ENCODE results near the gene ALDH18A1. TPM values are rescaled to one million over a fixed set of nuclear protein-coding genes. Genes with fewer than 3 reads are reported as not detected.

Gene ALDH18A1
- total RNA-seq, 4 donors from 2014 or later = 4.7 to 112 (median 21.7) TPM

- H3K4me3 ChIP-seq = no peak overlapping the region
- no peaks in the 10 kb centered on the region for H3K9me3 ChIP-seq
- TF ChIP-seq CTCF (IDR thresholded peaks at IDR 0.05) (no peak), POLR2A (IDR thresholded peaks at IDR 0.05) (no peak)
- no peaks in the 10 kb centered on the region for H3K27me3 ChIP-seq
- no peak for DNase-seq
- intact Hi-C loops (cut with DNase I; ENCODE audit: low total_unique reads) = no loop called here
- no peaks in the 10 kb centered on the region for H3K4me1 ChIP-seq
- H3K36me3 ChIP-seq = no peaks in the 10 kb centered on the region
- H3K27ac ChIP-seq = peak overlapping the region in 1 of 2 donors; percentile 46
Measured at GRCh38 chr10:95567903-95568630, 88.4 kb downstream of the ALDH18A1 start.

- Histone ChIP-seq H3K27ac (peak overlapping the region; percentile 56 to 72), H3K4me3 (no peak overlapping the region), H3K27me3 (no peaks in the 10 kb centered on the region), H3K4me1 (no peaks in the 10 kb centered on the region), H3K9me3 (no peaks in the 10 kb centered on the region), H3K36me3 (no peaks in the 10 kb centered on the region)
- TF ChIP-seq POLR2A (IDR thresholded peaks at IDR 0.05) = no peak
- TF ChIP-seq CTCF (IDR thresholded peaks at IDR 0.05) = no peak
- intact Hi-C loops (cut with DNase I; ENCODE audit: low total_unique reads) = no loop called here
- no peak for DNase-seq
Measured at GRCh38 chr10:95566136-95566535, 90.4 kb downstream of the ALDH18A1 start.

GRCh38 chr10:95565336-95565735 is 91.2 kb downstream of the ALDH18A1 start:
- Histone ChIP-seq H3K27ac (peak overlapping the region; percentile 56 to 72), H3K4me1 (no peaks in the 10 kb centered on the region)
- intact Hi-C loops (cut with DNase I; ENCODE audit: low total_unique reads) = no loop called here

GRCh38 chr10:95564291-95564690 is 92.2 kb downstream of the ALDH18A1 start:
- no peaks in the 10 kb centered on the region for H3K4me1 ChIP-seq
- H3K27me3 ChIP-seq = no peaks in the 10 kb centered on the region
- intact Hi-C loops (cut with DNase I; ENCODE audit: low total_unique reads) = no loop called here
- peak overlapping the region; percentile 56 to 72 for H3K27ac ChIP-seq
- no peak overlapping the region for H3K4me3 ChIP-seq
- TF ChIP-seq POLR2A (IDR thresholded peaks at IDR 0.05) = no peak
- TF ChIP-seq CTCF (IDR thresholded peaks at IDR 0.05) = no peak
- no peak for DNase-seq
- H3K36me3 ChIP-seq = no peaks in the 10 kb centered on the region
- no peaks in the 10 kb centered on the region for H3K9me3 ChIP-seq

More at GRCh38 chr10:95565336-95565735, 91.2 kb downstream of the ALDH18A1 start:
- no peak for DNase-seq
- TF ChIP-seq CTCF (IDR thresholded peaks at IDR 0.05) = no peak
- TF ChIP-seq POLR2A (IDR thresholded peaks at IDR 0.05) = no peak
- H3K36me3 ChIP-seq = no peaks in the 10 kb centered on the region
- H3K27me3 ChIP-seq = no peaks in the 10 kb centered on the region
- H3K4me3 ChIP-seq = no peak overlapping the region
- H3K9me3 ChIP-seq = no peaks in the 10 kb centered on the region

- intact Hi-C loops (cut with DNase I; ENCODE audit: low total_unique reads) = no loop called here
Measured at GRCh38 chr10:95562341-95562965, 94.1 kb downstream of the ALDH18A1 start.

More at GRCh38 chr10:95562341-95562965, 94.1 kb downstream of the ALDH18A1 start:
- H3K27me3 ChIP-seq = no peaks in the 10 kb centered on the region
- no peak overlapping the region for H3K4me3 ChIP-seq
- H3K4me1 ChIP-seq = no peaks in the 10 kb centered on the region
- no peak for TF ChIP-seq CTCF (IDR thresholded peaks at IDR 0.05)
- TF ChIP-seq POLR2A (IDR thresholded peaks at IDR 0.05) = no peak
- H3K36me3 ChIP-seq = no peaks in the 10 kb centered on the region
- DNase-seq = no peak
- peak overlapping the region; percentile 82 to 99 for H3K27ac ChIP-seq
- no peaks in the 10 kb centered on the region for H3K9me3 ChIP-seq
